HG03039 (cell line): ENCODE results near the gene S100A2.
"Not testable (repeated sequence)": the region's sequence is repeated elsewhere in the genome, so short reads cannot be mapped to it uniquely, and the experiment has no call there.

ENCODE experiments used
- ATAC-seq: cut with Tn5 transposase; IDR thresholded peaks from one replicate; pipeline ENCODE4 v1.9.1; 2021; ENCODE audit warnings: mild to moderate bottlenecking, moderate library complexity; ENCODE audit not compliant: unreplicated experiment

S100A2 gene

GRCh38 chr1:153534226-153534924, 31.3 kb downstream of the S100A2 start:
- no peak for ATAC-seq

- no peak for ATAC-seq
Observed at GRCh38 chr1:153533689-153534201, 31.9 kb downstream of the S100A2 start.

- ATAC-seq = no peak
Observed at GRCh38 chr1:153532769-153533599, 32.7 kb downstream of the S100A2 start.

GRCh38 chr1:153532181-153532580, 33.5 kb downstream of the S100A2 start:
- ATAC-seq = no peak

GRCh38 chr1:153531638-153532037, 34.0 kb downstream of the S100A2 start:
- no peak for ATAC-seq

- no peak for ATAC-seq
Observed at GRCh38 chr1:153527683-153528040, 38.0 kb downstream of the S100A2 start.

GRCh38 chr1:153527023-153527682, 38.5 kb downstream of the S100A2 start:
- ATAC-seq = no peak

GRCh38 chr1:153526132-153526543, 39.5 kb downstream of the S100A2 start:
- ATAC-seq = no peak

- ATAC-seq = no peak
Observed at GRCh38 chr1:153525088-153525728, 40.4 kb downstream of the S100A2 start.

GRCh38 chr1:153522353-153523048, 43.1 kb downstream of the S100A2 start:
- ATAC-seq = not testable (repeated sequence)

- not testable (repeated sequence) for ATAC-seq
Observed at GRCh38 chr1:153521808-153522207, 43.8 kb downstream of the S100A2 start.

GRCh38 chr1:153520818-153521476, 44.7 kb downstream of the S100A2 start:
- no peak for ATAC-seq

- not testable (repeated sequence) for ATAC-seq
Observed at GRCh38 chr1:153520137-153520691, 45.4 kb downstream of the S100A2 start.

GRCh38 chr1:153519242-153519641, 46.4 kb downstream of the S100A2 start:
- no peak for ATAC-seq

- no peak for ATAC-seq
Observed at GRCh38 chr1:153515504-153516394, 49.9 kb downstream of the S100A2 start.

- ATAC-seq = no peak
Observed at GRCh38 chr1:153513666-153514065, 52.0 kb downstream of the S100A2 start.

- ATAC-seq = no peak
Observed at GRCh38 chr1:153513023-153513422, 52.6 kb downstream of the S100A2 start.
